ENCODE measurements around the gene IRS2. TPM values are rescaled to one million over a fixed set of nuclear protein-coding genes. Genes with fewer than 3 reads are reported as not detected.

Gene IRS2
- total and polyA plus RNA-seq, 2 experiments from 2014 or later = 3.6 to 14.5 TPM

DNA sequence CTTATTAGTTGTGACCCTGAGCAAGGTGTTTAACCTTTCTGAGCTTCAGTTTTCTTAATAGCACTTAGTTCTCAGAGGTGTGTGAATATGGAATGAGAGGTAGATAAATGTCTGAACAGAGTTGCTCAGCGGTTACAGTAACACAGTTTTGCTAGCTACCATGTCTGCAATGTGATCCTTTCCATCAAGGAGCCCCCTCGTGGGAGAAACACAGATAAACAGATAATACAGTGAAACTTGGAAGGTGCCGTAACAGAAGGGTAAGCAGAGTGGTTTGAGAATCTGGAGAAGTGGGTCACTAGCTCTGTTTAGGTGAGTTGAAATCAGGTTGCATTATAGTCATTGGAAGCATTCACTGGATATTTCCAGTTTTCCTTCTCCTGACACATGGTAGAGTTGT, 38.9 kb downstream of the IRS2 start:
- Histone ChIP-seq H3K36me3 (ENCODE audit: insufficient read depth) (no peaks in the 10 kb centered on the region), H3K27ac (ENCODE audit: low read depth) (no peak overlapping the region)
- no peak for ATAC-seq

DNA sequence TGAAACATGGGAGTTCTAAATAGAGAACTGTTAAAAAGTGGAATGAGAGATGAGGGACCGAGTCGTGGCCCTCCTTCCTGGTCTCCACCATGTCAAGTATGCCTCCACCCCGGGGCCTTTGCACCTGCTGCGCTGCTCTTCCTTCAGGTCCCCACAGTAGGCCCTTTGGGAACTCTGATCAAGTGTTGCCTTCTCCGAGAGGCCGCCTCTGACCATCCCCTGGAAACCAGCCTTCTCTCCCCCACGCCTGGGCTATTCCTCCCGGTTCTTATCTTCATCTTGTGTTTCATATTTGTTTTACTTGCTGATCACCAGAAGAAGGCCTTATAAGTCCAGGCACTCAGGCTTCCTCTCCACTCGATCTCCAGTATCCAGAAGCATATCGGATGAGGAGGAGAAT, 40.0 kb downstream of the IRS2 start:
- Histone ChIP-seq H3K4me1 (ENCODE audit: insufficient read depth) (peaks cover 8% of the 10 kb centered on the region; the same call in 1 of the 2 replicates), H3K27me3 (ENCODE audit: insufficient read depth) (no peaks in the 10 kb centered on the region), H4K20me1 (replicated peaks; ENCODE audit: insufficient read depth) (no peaks in the 10 kb centered on the region), H3K36me3 (ENCODE audit: insufficient read depth) (no peaks in the 10 kb centered on the region), H3K9me2 (ENCODE audit: insufficient read depth) (no peaks in the 10 kb centered on the region), H3K4me2 (no peak overlapping the region), H3F3A (replicated peaks; ENCODE audit: low read depth) (no peaks in the 10 kb centered on the region), H3K4me3 (no peak overlapping the region), H3K79me2 (replicated peaks; ENCODE audit: insufficient read depth) (no peaks in the 10 kb centered on the region), H3K27ac (ENCODE audit: low read depth) (no peak overlapping the region), H2AFZ (no peak overlapping the region)
- H3K9me3 Mint-ChIP-seq = no peaks in the 10 kb centered on the region
- ATAC-seq (no peak), DNase-seq (ENCODE audit: low spot score) (no peak)
- H3K27ac Mint-ChIP-seq = no peak overlapping the region
- no peak overlapping the region for H3K4me3 Mint-ChIP-seq
- peaks cover 1% of the 10 kb centered on the region for H3K27me3 Mint-ChIP-seq (ENCODE audit: insufficient read depth, low read depth, poor library complexity)
- H3K4me1 Mint-ChIP-seq = peaks cover 22% of the 10 kb centered on the region
- H3K36me3 Mint-ChIP-seq (ENCODE audit: low read depth) = no peaks in the 10 kb centered on the region; the same call in 2 of the 3 replicates
- TF ChIP-seq, protein P1, sequence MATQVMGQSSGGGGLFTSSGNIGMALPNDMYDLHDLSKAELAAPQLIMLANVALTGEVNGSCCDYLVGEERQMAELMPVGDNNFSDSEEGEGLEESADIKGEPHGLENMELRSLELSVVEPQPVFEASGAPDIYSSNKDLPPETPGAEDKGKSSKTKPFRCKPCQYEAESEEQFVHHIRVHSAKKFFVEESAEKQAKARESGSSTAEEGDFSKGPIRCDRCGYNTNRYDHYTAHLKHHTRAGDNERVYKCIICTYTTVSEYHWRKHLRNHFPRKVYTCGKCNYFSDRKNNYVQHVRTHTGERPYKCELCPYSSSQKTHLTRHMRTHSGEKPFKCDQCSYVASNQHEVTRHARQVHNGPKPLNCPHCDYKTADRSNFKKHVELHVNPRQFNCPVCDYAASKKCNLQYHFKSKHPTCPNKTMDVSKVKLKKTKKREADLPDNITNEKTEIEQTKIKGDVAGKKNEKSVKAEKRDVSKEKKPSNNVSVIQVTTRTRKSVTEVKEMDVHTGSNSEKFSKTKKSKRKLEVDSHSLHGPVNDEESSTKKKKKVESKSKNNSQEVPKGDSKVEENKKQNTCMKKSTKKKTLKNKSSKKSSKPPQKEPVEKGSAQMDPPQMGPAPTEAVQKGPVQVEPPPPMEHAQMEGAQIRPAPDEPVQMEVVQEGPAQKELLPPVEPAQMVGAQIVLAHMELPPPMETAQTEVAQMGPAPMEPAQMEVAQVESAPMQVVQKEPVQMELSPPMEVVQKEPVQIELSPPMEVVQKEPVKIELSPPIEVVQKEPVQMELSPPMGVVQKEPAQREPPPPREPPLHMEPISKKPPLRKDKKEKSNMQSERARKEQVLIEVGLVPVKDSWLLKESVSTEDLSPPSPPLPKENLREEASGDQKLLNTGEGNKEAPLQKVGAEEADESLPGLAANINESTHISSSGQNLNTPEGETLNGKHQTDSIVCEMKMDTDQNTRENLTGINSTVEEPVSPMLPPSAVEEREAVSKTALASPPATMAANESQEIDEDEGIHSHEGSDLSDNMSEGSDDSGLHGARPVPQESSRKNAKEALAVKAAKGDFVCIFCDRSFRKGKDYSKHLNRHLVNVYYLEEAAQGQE (IDR thresholded peaks at IDR 0.05; ENCODE audit: unreplicated experiment) = no peak
- TF ChIP-seq STAT1 (IDR thresholded peaks at IDR 0.05; ENCODE audit: unreplicated experiment) (no peak), JUNB (IDR thresholded peaks at IDR 0.05; ENCODE audit: unreplicated experiment) (no peak), CREB1 (CRISPR knock-in tag; IDR thresholded peaks at IDR 0.05; ENCODE audit: low read depth) (no peak)

More for the DNA sequence above, 38.9 kb downstream of the IRS2 start:
- no peak overlapping the region for H2AFZ ChIP-seq
- DNase-seq (ENCODE audit: low spot score) = no peak
- H3K4me1 ChIP-seq (ENCODE audit: insufficient read depth) = peaks cover 8% of the 10 kb centered on the region; the same call in 1 of the 2 replicates
- H3K27me3 ChIP-seq (ENCODE audit: insufficient read depth) = no peaks in the 10 kb centered on the region
- no peaks in the 10 kb centered on the region for H3F3A ChIP-seq (replicated peaks; ENCODE audit: low read depth)
- no peak overlapping the region for H3K4me2 ChIP-seq
- TF ChIP-seq EZH2phosphoT487 (IDR thresholded peaks at IDR 0.05; ENCODE audit: unreplicated experiment) = no peak
- TF ChIP-seq CTCF (conservative IDR thresholded peaks at IDR 0.05; ENCODE audit: low read depth in 2 of 2) = peak in 1 of 2 experiments; percentile 23; a peak in 2 of 4 replicates
- no peak for TF ChIP-seq ZNF114 (CRISPR knock-in tag; IDR thresholded peaks at IDR 0.05)
- no peak for TF ChIP-seq ZNF331 (CRISPR knock-in tag; IDR thresholded peaks at IDR 0.05; ENCODE audit: low read depth)
- no peak for TF ChIP-seq NANOG (IDR thresholded peaks at IDR 0.05; ENCODE audit: borderline replicate concordance)
- TF ChIP-seq POLR2AphosphoS5 (IDR thresholded peaks at IDR 0.05; ENCODE audit: low read depth) = no peak
- no peak for TF ChIP-seq ETS1 (IDR thresholded peaks at IDR 0.05)
- TF ChIP-seq CREB1 (CRISPR knock-in tag; IDR thresholded peaks at IDR 0.05; ENCODE audit: low read depth) = no peak
- no peak for TF ChIP-seq EZH2 (IDR thresholded peaks at IDR 0.05; ENCODE audit: low read depth, unreplicated experiment)
- no peaks in the 10 kb centered on the region for H3K9me2 ChIP-seq (ENCODE audit: insufficient read depth)
- H3K4me1 Mint-ChIP-seq = peaks cover 22% of the 10 kb centered on the region
- no peak overlapping the region for H3K4me3 ChIP-seq
- no peaks in the 10 kb centered on the region for H3K79me2 ChIP-seq (replicated peaks; ENCODE audit: insufficient read depth)
- H3K36me3 Mint-ChIP-seq (ENCODE audit: low read depth) = peaks cover 3% of the 10 kb centered on the region
- no peaks in the 10 kb centered on the region for H4K20me1 ChIP-seq (replicated peaks; ENCODE audit: insufficient read depth)
- H3K27me3 Mint-ChIP-seq (ENCODE audit: insufficient read depth, low read depth, poor library complexity) = no peaks in the 10 kb centered on the region
- no peaks in the 10 kb centered on the region for H3K9me3 Mint-ChIP-seq
- no peak overlapping the region for H3K4me3 Mint-ChIP-seq
- H3K27ac Mint-ChIP-seq = no peak overlapping the region

All from GM23338 (cell line).